Activated CD8-positive, alpha-beta memory T cell treated with anti-CD3 and anti-CD28 coated beads, Interleukin-2, amount 50 U/mL, for 24 hours (primary cell): ENCODE data around the gene USP27X.

Source experiments
- DNase-seq: peaks from one replicate; pipeline ENCODE4 v3.0.0-alpha.2; 2020; ENCODE audit errors: extremely low read depth

Gene USP27X

GRCh38 chrX:49884290-49884862 lies 5.1 kb downstream of the USP27X start:
- peak; percentile 4 for DNase-seq

- DNase-seq: no peak
These were observed 13.3 kb downstream of the USP27X start for GRCh38 chrX:49892542-49892941.

DNA sequence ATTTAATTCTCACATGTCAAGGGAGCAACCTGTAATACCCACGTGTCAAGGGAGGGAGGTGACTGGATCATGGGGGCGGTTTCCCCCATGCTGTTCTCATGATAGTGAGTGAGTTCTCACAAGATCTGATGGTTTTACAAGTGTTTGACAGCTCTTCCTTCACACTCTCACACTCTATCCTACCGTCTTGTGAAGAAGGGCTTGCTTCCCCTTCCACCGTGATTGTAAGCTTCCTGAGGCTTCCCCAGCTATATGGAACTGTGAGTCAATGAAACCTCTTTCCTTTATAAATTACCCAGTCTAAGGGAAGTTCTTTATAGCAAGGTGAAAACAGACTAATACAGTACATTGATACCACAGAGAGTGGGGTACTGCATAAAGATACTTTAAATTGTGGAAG lies 17.7 kb downstream of the USP27X start:
- no peak for DNase-seq

DNA sequence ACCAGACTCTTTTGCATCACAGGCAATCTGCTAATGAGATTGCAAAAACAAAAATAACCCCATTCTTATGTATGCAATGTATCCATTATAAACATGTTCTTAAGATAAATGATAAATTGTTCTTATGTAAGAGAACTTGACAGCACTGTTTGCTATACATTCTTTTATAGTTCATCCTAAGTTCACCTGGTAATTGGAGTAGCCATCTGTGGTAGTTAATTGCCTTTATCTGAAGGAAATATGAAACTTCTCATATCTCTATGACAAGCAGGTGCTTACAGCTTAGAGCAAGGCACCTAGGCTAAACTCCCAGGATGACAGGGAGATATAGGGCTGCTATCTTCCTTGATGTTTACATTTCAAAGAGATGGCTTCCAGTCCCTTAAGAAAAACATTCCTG lies 21.8 kb downstream of the USP27X start:
- no peak for DNase-seq

- no peak for DNase-seq
These were observed 31.1 kb downstream of the USP27X start for GRCh38 chrX:49910344-49910743.

DNA sequence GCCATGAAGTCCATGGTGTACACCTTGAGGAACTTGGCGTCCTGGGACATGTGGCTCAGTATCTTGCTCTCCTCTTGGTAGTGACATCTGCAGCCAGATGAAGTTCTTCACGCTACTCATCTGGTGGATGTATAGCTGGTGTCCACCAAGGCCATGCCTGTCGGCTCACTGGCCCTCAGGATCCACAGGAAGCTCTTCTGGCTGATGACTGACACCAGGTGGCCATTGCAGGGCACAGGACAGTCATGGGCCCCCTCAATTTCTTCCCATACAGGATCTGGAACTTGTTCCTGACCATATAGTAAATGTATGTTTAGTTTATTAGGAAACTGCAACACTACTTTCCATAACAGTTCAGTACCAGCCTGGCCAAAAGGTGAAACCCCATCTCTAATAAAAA lies 32.8 kb downstream of the USP27X start:
- DNase-seq: no peak

GRCh38 chrX:49912861-49913260 lies 33.6 kb downstream of the USP27X start:
- no peak for DNase-seq

DNA sequence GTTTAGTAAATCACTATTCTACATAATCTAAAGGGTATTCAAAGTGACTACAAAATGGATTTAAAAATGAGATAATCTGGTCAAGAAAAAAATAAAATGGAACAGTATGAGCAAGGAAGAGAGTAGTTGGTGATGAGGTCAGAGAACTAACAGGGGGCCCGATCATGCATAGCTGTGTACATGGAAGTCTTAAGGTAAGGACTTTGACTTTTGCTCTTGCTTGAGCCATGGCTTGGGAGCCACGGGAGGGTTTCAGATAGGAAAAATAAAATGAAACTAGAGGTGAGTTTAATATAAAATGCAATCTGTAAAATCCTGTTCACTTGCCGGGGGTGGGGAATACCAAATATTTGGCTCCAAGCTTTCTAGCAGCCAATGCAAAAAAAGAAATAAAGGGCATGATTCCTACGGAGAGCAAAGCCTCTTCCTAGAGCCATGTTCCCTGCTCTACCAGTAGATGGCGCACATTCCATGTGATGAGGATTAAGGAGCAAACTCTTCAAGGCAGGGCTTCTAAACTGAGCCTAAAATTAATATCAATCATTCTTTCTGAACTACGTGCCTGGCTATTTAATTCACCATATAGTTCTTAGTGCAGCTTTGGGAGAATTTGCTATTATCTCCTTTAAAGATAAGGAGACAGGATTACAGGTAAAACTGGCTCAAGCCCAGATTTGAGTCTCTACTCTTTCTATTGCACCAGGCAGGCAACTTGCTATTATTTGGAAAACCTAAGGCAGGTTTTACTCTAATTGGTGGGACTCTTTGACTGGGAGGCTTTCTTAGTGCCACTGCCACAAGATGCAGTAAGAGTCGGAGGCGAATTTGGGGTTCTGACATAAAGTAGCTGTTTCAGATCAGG lies 36.3 kb downstream of the USP27X start:
- DNase-seq: no peak

DNA sequence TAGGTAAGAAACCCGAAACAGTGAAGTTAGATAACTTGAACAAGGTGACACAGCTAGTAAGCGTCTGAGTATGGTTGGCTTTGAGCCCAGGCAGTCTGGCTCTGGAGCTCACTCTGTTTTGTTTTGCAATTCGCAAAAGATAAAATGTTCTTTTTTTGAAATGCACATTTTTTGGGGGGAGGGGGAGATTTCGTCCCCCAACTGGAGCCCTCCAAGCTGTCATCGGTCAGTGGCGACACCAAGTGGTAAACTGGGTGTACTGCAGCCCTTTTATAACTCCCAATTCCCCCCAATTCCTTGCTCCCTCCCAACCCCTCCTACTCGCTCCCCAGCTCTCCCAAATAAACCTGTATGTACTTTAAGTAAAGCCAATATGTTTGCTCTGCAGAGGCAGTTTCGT lies 40.3 kb downstream of the USP27X start:
- DNase-seq: no peak

GRCh38 chrX:49921109-49921508 lies 41.8 kb downstream of the USP27X start:
- no peak for DNase-seq

- DNase-seq: peak; percentile 81
These were observed 43.3 kb downstream of the USP27X start, which contains the start of gene CLCN5 for GRCh38 chrX:49922291-49923241. Gene CLCN5 (plus strand): TSS chrX:49922596. CDS start chrX:49925299, 2,703 bp downstream.

GRCh38 chrX:49925176-49925575 lies 45.9 kb downstream of the USP27X start:
- DNase-seq: no peak

DNA sequence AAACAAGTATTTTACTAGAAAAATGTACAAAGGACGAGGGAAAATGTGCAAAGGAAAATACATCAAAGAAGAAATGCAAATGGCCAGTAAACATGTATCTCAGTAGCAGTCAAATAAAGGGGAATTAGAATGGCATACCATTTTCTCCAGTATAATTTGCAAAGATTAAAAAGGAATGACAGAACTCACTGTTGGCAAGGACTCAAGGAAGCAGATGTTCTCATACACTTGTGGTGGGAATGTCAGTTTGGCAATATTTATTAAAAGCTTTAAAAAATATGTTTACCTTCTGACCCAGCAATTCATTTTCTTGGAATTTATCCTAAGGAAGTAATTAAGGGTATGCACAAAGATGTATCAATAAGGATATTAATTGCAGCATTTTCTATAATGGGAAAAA lies 50.8 kb downstream of the USP27X start:
- no peak for DNase-seq
